ENCODE results near the gene POLD4.

Gene POLD4

DNA sequence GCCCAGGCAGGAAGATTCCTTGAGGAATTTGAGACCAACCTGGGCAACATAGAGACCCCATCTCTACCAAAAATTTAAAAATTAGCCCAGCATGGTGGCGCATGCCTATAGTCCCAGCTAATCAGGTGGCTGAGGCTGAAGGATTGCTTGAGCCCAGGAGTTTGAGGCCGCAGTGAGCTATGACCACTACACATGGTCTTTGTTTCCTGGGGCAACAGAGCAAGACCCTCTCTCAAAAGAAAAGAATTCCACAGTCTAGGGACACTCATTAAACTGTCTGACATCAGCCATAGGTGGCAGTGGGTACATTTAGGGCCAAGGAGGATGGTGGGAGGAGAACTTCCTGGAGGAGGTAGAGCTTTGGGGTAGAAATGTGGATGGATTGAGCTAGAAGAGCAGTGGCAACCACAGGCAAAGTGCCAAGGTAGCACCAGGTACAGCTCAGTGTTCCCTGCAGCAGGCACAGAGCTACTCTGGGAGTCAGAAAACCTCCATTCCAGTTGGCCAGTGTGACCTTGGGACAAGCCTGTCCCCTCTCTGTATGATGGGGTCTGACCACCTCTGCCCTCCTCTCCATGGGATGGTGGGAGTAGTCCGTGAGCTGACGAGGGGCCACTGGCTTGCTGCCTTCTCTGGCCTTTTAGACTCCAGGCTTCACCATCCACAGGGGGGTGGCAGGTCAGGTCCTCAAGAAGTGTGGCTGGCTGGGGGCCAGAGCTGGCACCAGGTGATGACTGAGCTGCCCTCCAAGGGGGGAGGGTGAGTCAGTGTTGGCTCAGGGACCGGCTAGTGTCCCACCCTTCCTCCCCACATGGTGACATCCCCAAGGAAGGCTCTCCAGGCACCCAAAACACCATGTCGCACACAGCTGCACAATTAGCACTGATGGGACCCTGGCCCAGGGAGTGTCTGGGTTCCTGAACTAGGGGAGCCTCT, 23.8 kb upstream of the POLD4 start:
- TF ChIP-seq, protein P1, sequence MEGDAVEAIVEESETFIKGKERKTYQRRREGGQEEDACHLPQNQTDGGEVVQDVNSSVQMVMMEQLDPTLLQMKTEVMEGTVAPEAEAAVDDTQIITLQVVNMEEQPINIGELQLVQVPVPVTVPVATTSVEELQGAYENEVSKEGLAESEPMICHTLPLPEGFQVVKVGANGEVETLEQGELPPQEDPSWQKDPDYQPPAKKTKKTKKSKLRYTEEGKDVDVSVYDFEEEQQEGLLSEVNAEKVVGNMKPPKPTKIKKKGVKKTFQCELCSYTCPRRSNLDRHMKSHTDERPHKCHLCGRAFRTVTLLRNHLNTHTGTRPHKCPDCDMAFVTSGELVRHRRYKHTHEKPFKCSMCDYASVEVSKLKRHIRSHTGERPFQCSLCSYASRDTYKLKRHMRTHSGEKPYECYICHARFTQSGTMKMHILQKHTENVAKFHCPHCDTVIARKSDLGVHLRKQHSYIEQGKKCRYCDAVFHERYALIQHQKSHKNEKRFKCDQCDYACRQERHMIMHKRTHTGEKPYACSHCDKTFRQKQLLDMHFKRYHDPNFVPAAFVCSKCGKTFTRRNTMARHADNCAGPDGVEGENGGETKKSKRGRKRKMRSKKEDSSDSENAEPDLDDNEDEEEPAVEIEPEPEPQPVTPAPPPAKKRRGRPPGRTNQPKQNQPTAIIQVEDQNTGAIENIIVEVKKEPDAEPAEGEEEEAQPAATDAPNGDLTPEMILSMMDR (IDR thresholded peaks at IDR 0.05; ENCODE audit: insufficient read depth, low read length, poor library complexity, severe bottlenecking), result no peak
- Histone ChIP-seq H3K27me3 (replicated peaks; ENCODE audit: control insufficient read depth, insufficient read depth, low read length) (peaks cover 3% of the 10 kb centered on the region; the same call in 1 of the 2 replicates), H3K36me3 (ENCODE audit: control insufficient read depth, insufficient read depth, low read length) (no peaks in the 10 kb centered on the region), H3K4me3 (replicated peaks; ENCODE audit: low read depth, low read length) (no peak overlapping the region)
- no peak for DNase-seq (ENCODE audit: extremely low read depth, insufficient read length)

DNA sequence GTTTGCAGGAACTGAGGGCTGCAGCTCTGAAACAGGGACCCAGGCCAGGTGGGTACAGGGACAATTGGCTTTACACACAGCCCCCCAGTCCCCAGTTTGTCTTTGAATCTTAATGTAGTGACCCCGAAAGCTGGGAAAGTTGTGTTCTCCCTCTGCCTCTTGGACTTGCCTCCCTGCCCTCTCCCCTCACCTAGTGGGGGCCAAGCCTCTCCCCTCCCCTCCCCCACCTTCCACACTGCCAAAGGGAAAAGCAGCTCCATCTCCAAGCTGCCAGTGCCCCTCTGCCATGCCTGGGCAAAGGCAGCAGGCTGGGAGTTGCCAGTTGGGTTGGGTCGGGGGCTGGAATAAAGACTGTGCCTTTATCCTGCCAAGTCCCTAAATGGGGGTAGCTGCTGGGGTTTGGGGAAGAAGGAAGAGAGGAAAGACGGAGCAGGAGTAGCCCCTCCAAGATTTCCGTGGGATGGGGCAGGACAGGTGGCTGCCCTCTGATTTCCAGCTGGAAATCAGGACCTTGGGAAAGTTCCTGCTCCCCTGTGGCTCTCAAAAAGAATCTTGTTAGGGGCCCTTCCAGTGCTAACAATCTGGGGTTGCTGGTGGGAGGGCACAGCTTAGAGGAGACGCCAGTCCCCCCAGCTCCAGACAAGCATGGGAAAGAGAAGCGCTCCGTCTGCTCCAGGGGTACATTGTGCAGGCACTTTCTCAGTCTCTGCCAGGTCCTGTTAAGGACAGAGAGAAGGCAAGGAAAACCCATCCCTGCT, 22.9 kb upstream of the POLD4 start:
- TF ChIP-seq, protein P1 (IDR thresholded peaks at IDR 0.05; ENCODE audit: insufficient read depth, low read length, poor library complexity, severe bottlenecking), result no peak
- Histone ChIP-seq H3K4me3 (replicated peaks; ENCODE audit: low read depth, low read length) (no peak overlapping the region), H3K36me3 (ENCODE audit: control insufficient read depth, insufficient read depth, low read length) (no peaks in the 10 kb centered on the region), H3K27me3 (replicated peaks; ENCODE audit: control insufficient read depth, insufficient read depth, low read length) (peaks cover 3% of the 10 kb centered on the region; the same call in 1 of the 2 replicates)
- DNase-seq (ENCODE audit: extremely low read depth, insufficient read length), result no peak

DNA sequence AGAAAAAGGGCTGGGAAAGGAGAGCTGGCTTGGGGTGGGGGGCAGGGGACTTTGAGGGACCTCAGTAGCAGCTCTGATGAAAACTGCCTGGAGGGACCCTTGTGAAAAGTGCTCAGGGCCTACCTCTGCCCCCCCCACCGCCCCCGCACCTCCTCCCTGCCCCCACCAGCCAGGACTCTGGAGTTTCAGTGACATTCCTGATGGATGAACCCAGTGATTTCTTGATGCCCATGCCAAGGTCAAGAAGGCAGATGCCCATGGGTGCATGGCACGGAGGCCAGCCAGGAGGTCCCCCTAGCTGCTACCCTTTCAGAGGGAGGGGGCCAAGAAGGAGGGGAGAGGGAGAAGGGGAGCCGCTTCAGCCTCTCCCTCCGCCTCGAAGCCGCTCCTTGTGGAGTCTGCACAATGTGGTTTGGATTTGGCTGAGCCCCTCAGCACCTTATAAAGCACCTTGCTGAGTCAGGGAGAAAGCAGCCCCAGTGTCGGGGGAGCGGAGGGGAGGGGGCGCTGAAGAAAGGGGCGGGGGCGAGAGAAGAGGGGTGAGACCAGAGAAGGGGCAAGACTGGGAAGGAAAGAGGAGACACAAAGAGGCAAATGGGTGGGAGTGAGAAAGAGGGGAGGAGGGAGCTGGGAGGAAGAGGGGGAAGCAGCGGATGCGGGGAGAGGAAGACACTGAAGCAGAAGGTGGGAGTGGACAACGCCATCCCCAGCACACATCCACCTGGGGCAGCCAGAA, 22.1 kb upstream of the POLD4 start:
- Histone ChIP-seq H3K36me3 (ENCODE audit: control insufficient read depth, insufficient read depth, low read length) (no peaks in the 10 kb centered on the region), H3K27me3 (replicated peaks; ENCODE audit: control insufficient read depth, insufficient read depth, low read length) (peaks cover 3% of the 10 kb centered on the region; the same call in 1 of the 2 replicates), H3K4me3 (replicated peaks; ENCODE audit: low read depth, low read length) (no peak overlapping the region)
- no peak for DNase-seq (ENCODE audit: extremely low read depth, insufficient read length)
- TF ChIP-seq, protein P1 (IDR thresholded peaks at IDR 0.05; ENCODE audit: insufficient read depth, low read length, poor library complexity, severe bottlenecking), result no peak

DNA sequence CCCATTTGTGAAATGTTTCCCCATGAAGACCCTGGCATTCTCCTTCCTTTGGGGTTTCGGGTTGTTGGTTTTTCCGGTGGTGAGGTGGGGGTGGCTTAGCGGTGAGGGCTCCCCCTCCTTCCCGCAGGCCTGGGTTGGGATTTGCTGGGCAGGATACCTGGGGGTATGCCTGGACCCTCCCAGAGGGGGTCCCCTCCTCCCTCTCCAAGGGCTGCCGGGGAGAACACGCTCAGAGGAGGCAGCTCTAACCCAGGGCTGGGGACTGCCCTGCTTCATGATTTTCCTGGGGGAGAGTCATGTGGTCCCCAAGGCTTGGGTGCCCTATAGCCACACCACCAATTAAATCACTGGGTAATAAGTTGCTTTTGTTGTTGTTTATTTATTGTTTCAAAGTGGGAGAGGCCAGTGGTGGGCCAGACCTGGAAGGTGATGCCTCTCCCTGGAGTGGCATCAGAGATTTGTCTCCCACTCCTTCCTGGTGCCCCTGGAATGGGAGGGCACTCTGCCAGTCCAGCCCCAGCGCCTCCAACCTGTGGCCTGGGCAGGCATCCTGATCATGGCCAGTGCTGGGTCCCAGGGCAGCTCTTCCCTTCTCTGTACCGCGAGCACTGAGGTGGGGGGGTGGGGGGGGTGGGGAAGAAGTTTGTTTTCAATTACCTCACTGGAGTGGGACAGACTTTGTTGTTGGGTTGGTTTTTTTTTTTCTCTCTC, 21.4 kb upstream of the POLD4 start:
- no peak overlapping the region for H3K4me3 ChIP-seq (replicated peaks; ENCODE audit: low read depth, low read length)
- H3K36me3 ChIP-seq (ENCODE audit: control insufficient read depth, insufficient read depth, low read length), result no peaks in the 10 kb centered on the region
- no peak for DNase-seq (ENCODE audit: extremely low read depth, insufficient read length)
- peaks cover 3% of the 10 kb centered on the region; the same call in 1 of the 2 replicates for H3K27me3 ChIP-seq (replicated peaks; ENCODE audit: control insufficient read depth, insufficient read depth, low read length)
- TF ChIP-seq, protein P1 (IDR thresholded peaks at IDR 0.05; ENCODE audit: insufficient read depth, low read length, poor library complexity, severe bottlenecking), result no peak
